GM12872 (cell line): Measurements from ENCODE around the gene ATRN.

Experiments
- TF ChIP-seq, protein P1 (sequence below): IDR thresholded peaks from 3 replicates; pipeline ENCODE4 v1.5.1; 2011; ENCODE audit warnings: low read depth, mild to moderate bottlenecking, low read length, moderate library complexity; ENCODE audit not compliant: insufficient read depth

ATRN gene

DNA sequence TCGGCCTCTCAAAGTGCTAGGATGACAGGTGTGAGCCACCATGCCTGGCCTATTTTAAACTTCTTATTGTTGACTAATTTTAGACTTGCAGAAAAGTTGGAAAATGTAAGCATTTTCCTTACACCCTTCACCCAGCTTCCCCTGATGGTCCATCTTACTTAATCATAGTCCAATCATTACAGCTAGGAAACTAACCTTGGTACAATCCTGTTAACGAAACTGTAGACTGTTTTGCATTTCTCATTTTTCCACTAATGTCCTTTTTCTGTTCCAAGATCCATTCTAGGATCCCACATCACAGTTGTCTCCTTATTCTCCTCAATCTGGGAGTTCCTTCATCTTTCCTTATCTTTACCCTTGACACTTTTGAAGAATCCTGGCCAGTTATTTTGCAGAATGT is 193.0 kb downstream of the ATRN start:
- TF ChIP-seq, protein P1, sequence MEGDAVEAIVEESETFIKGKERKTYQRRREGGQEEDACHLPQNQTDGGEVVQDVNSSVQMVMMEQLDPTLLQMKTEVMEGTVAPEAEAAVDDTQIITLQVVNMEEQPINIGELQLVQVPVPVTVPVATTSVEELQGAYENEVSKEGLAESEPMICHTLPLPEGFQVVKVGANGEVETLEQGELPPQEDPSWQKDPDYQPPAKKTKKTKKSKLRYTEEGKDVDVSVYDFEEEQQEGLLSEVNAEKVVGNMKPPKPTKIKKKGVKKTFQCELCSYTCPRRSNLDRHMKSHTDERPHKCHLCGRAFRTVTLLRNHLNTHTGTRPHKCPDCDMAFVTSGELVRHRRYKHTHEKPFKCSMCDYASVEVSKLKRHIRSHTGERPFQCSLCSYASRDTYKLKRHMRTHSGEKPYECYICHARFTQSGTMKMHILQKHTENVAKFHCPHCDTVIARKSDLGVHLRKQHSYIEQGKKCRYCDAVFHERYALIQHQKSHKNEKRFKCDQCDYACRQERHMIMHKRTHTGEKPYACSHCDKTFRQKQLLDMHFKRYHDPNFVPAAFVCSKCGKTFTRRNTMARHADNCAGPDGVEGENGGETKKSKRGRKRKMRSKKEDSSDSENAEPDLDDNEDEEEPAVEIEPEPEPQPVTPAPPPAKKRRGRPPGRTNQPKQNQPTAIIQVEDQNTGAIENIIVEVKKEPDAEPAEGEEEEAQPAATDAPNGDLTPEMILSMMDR: no peak

DNA sequence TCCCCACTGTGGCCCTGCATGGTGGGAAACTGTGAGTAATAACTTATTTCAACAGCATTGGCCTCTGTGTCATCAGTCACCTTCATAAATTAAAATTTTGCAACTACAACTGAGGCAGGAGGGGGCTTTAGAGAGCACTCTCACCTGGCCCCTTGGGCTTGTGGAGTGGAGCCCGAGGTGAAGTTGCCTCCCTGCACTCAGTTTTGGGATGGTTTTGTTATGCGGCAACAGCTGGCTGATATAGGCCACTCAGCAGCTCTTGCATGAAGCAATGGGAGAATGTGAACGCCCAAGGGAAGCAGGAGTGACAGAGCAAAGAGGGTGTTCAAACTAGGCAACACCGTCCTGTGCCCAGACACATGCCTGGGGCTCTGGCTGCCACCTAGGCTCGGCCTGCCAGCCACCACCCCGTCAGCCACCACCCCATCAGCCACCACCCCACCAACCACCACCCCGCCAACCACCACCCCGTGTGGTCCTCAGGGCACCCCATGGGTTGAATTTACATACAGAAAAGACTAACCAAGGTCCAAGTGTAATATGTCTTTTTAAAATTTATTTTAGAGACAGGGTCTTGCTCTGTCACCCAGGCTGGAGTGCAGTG is 196.7 kb downstream of the ATRN start:
- TF ChIP-seq, protein P1: no peak

DNA sequence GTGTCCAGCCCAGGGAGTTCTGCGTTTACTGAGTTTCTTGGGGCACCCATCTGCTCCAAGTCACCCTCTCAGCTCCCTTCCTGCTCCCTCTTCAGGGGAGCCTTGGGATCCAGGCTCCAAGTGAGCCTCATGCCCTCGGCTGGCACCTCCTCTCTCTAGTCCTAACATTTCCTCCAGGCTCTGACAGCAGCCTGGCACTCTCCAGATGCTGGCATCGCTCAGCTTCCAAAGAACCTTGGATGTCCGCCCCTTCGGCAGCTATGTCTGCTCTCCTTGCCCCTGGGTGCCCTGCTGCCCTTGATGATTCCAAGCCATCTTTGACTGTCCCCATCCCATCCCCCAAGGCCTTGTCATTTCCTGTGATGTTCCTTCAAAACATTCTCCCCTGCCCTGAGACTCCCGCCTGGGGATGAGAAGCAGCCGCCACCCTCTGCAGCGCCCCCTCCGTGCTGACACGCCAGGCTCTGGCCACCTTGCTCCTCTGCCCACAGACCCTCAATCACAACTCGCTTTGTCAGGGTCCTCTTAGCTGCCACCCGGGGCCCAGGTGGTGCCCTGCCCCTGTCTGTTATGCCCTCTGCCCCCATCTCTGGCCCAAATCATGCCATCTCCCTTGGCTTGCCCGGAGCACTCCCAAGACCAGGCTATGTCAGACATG is 199.0 kb downstream of the ATRN start:
- TF ChIP-seq, protein P1: no peak

DNA sequence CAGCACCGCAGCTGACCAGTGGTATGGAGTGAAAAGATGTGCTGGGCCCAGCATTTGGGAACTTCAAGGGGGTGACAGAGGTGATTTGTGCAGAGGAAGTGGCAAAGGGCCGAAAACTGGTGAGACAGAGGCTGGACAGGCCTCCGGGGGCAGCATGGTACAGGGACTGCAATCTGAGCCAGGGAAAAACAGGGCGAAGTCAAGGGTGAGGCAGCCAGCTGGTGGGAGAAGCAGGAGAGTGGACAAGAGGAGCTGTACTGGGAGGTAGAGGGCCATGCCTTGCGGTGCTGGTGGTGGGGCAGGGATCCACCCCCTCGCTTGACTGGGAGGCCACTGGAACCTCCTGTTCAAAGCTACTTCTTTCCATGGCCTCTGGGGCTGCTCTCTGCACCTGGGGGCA is 199.7 kb downstream of the ATRN start:
- TF ChIP-seq, protein P1: no peak

DNA sequence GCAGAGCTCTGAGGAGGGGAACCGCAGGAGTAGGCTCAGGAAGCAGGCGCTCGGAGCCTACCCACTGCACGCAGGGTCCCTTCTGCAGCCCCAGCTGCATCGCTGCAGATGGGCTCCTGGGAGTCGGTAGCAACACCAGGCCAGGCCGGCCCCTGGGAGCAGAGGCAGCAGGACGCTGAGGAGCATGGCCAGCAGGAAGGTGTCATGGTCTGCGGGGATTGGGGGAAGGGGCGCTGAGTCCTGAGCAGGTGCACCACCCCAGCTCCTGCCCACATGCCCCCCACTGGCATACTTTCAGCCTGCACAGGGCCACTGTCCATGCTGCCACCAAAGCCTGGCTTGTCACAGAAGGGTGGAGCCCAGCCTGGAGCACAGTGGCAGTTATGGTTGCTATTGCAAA is 200.1 kb downstream of the ATRN start:
- TF ChIP-seq, protein P1: no peak

DNA sequence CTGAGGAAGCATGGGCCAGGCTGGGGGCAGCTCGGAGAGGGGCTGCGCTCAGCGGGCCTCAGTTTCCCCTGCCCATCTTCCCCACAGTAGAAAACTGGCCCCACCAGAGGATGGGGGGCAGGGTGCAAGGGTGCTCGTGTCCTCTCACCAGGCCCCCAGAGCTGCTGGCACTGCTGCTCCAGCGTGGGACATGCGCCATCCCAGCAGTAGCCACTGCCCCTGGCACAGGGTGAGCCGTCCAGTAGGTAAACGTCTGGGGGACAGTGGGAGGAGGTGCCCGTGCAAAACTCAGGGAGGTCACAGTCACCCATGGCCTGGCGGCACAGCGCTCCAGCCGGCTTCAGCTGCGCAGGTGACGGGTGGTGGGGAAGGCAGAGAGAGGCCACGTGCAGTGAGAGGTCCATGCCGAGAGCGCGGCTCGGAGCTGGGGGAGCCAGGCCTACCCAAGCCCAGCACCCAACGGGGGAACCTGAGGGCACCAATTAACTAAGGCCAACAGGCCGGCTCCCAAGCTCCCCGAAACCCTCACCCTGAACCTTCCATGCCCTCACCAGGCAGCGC is 201.2 kb downstream of the ATRN start:
- TF ChIP-seq, protein P1: no peak

DNA sequence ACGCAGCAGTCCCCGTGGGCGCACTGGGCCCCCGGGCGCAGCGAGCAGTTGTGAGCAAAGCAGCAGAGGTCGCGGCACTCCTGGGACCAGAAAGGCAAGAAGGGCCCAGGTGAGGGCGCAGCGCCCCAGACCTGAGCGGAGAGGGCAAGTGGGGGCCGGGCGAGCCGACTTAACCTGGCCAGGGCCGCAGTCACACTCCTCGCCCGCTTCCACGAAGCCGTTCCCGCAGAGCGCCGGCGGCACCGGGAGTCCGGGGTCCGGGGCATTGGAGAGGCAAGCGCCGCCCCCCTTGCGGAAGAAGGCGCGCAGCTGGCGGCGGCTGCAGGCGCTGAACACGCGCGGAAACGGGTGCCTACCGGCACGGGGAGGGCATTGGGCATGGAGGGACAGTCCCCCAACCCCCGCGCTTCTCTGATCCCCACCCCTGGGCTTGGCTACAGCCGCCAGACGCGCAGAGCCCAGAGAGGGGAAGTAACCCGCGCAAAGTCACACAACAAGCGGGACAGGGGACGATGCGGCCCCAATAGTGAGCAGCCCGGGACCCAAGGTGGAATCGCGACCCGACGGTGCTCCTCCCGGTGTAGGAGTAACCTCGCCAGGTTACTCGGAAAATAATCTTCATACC is 201.8 kb downstream of the ATRN start:
- TF ChIP-seq, protein P1: no peak
